Keratinocyte (primary cell): ENCODE data around the gene PTPRT. TPM values are rescaled to one million over a fixed set of nuclear protein-coding genes. Genes with fewer than 3 reads are reported as not detected.

ENCODE experiments used
- DNase-seq: peaks from one replicate; pipeline ENCODE4 v3.0.0-alpha.2; 2011; ENCODE audit warnings: low read depth, missing footprints, low spot score
- FAIRE-seq: peaks from 2 replicates; lab custom pipeline; 2011; peaks lifted over from hg19 to GRCh38; lab: Jason Lieb, UNC
- H2AFZ ChIP-seq: 2 replicates; pipeline ENCODE4 v1.6.0; 2012; ENCODE audit warnings: low read length, control low read depth, inconsistent platforms; ENCODE audit not compliant: control insufficient read depth
- H3K27ac ChIP-seq: 2 replicates; pipeline ENCODE4 v1.5.1; 2011; ENCODE audit warnings: low read length; ENCODE audit not compliant: control insufficient read depth, insufficient read depth
- H3K27me3 ChIP-seq: 3 replicates; pipeline ENCODE4 v1.6.0; 2011; ENCODE audit warnings: low read length; ENCODE audit not compliant: control insufficient read depth, insufficient read depth; ENCODE audit errors: extremely low read depth
- H3K36me3 ChIP-seq, 2 experiments: 2 replicates in 1 of 2; 3 replicates in 1 of 2; pipeline ENCODE4 v1.5.1; 2011; ENCODE audit warnings: low read length in 2 of 2, mild to moderate bottlenecking in 1 of 2; ENCODE audit not compliant: control insufficient read depth in 2 of 2, insufficient read depth in 2 of 2; ENCODE audit errors: extremely low read depth in 1 of 2
- H3K4me1 ChIP-seq: 3 replicates; pipeline ENCODE4 v1.5.1; 2011; ENCODE audit warnings: low read length; ENCODE audit not compliant: control insufficient read depth, insufficient read depth; ENCODE audit errors: extremely low read depth
- H3K4me2 ChIP-seq: 3 replicates; pipeline ENCODE4 v1.6.0; 2011; ENCODE audit warnings: low read depth, low read length; ENCODE audit not compliant: control insufficient read depth, insufficient read depth; ENCODE audit errors: extremely low read depth
- H3K4me3 ChIP-seq, 3 experiments: fragments of 200-600 bp in 1 of 3; sonication (generic) in 1 of 3; 2 replicates in 2 of 3; 3 replicates in 1 of 3; pipeline ENCODE4 v1.5.1; 2011 to 2016; ENCODE audit warnings: low read length in 3 of 3, mild to moderate bottlenecking in 3 of 3, control low read depth in 2 of 3, inconsistent platforms in 1 of 3, low read depth in 1 of 3, mixed read lengths in 1 of 3, mixed run types in 1 of 3, moderate library complexity in 1 of 3; ENCODE audit not compliant: control insufficient read depth in 2 of 3, insufficient read depth in 2 of 3; ENCODE audit errors: extremely low read depth in 1 of 3
- H3K79me2 ChIP-seq: 2 replicates; pipeline ENCODE4 v1.6.0; 2012; ENCODE audit warnings: low read length; ENCODE audit not compliant: control insufficient read depth, insufficient read depth
- H3K9ac ChIP-seq: 3 replicates; pipeline ENCODE4 v1.6.0; 2011; ENCODE audit warnings: low read length; ENCODE audit not compliant: control insufficient read depth, insufficient read depth; ENCODE audit errors: extremely low read depth
- H3K9me1 ChIP-seq: 3 replicates; pipeline ENCODE4 v1.6.0; 2011; ENCODE audit warnings: low read length; ENCODE audit not compliant: control insufficient read depth, insufficient read depth; ENCODE audit errors: extremely low read depth
- H3K9me3 ChIP-seq: 2 replicates; pipeline ENCODE4 v1.5.1; 2012; ENCODE audit warnings: low read depth, low read length; ENCODE audit not compliant: control insufficient read depth
- H4K20me1 ChIP-seq: 3 replicates; pipeline ENCODE4 v1.6.0; 2011; ENCODE audit warnings: low read length; ENCODE audit not compliant: control insufficient read depth, insufficient read depth; ENCODE audit errors: extremely low read depth
- CTCF ChIP-seq, 3 experiments: IDR thresholded peaks in 1 of 3; conservative IDR thresholded peaks in 1 of 3; optimal IDR thresholded peaks in 1 of 3; 2 replicates in 2 of 3; 3 replicates in 1 of 3; pipeline versions ENCODE3 to v1.5.1; 2011; ENCODE audit warnings: low read length in 3 of 3, mild to moderate bottlenecking in 3 of 3, moderate library complexity in 2 of 3, control low read depth in 1 of 3, inconsistent platforms in 1 of 3; ENCODE audit not compliant: insufficient read depth in 2 of 3; ENCODE audit errors: extremely low read depth in 1 of 3
- EZH2 ChIP-seq: IDR thresholded peaks from one replicate; pipeline ENCODE4 v1.6.1; 2012; ENCODE audit warnings: inconsistent platforms, mild to moderate bottlenecking, low read length, moderate library complexity
- dilution Hi-C: fragments of 300-500 bp; cut with MboI; formaldehyde crosslinking; loops from one replicate; pipeline ENCODE4 v1.7.0; 2020; ENCODE audit warnings: low sequenced_read_pairs; ENCODE audit not compliant: extremely low pct_ligation_motif_present
- polyA plus RNA-seq, 5 experiments: library from polyadenylated mRNA; depleted of rRNA in 3 of 5; stranded (reverse) in 3 of 5; stranded (forward) in 1 of 5; unstranded in 1 of 5; fragments of >200 nt; gene quantifications; 1 replicate in 1 of 5; 2 replicates in 3 of 5; 3 replicates in 1 of 5; pipeline versions ENCODE4 v1.2.1 to v1.2.3, GENCODE V29; 2011 to 2012; ENCODE audit warnings: missing spikeins in 2 of 5, low read depth in 1 of 5, low replicate concordance in 1 of 5

Gene PTPRT
- polyA plus RNA-seq, 1 donor (not counting 4 experiments of a cell fraction or from before 2014, with no cell fraction given), result not detected

- no peaks in the 10 kb centered on the region for H3K4me1 ChIP-seq
- TF ChIP-seq CTCF (optimal IDR thresholded peaks at IDR 0.05 in 1 of 3, IDR thresholded peaks at IDR 0.05 in 1 of 3, conservative IDR thresholded peaks at IDR 0.05 in 1 of 3; ENCODE audit: extremely low read depth in 1 of 3, insufficient read depth in 2 of 3, low read length in 3 of 3) (no peak), EZH2 (no peak)
- H4K20me1 ChIP-seq, result no peaks in the 10 kb centered on the region
- no peaks in the 10 kb centered on the region for H3K27me3 ChIP-seq
- H3K36me3 ChIP-seq, result no peaks in the 10 kb centered on the region
- H3K9me1 ChIP-seq, result no peaks in the 10 kb centered on the region
- H3K79me2 ChIP-seq, result no peaks in the 10 kb centered on the region
- dilution Hi-C loops, result no loop called here
- peaks cover 7% of the 10 kb centered on the region for H3K9me3 ChIP-seq
- no peak overlapping the region for H3K9ac ChIP-seq
- H2AFZ ChIP-seq, result no peak overlapping the region
- FAIRE-seq, result no peak
- DNase-seq, result no peak
- no peak overlapping the region for H3K4me2 ChIP-seq
- no peak overlapping the region for H3K4me3 ChIP-seq
- no peak overlapping the region for H3K27ac ChIP-seq
These were observed 268.9 kb downstream of the PTPRT start for GRCh38 chr20:42920776-42921175.

GRCh38 chr20:42919316-42919715 lies 270.4 kb downstream of the PTPRT start:
- Histone ChIP-seq H3K27me3 (no peaks in the 10 kb centered on the region), H3K4me2 (no peak overlapping the region), H4K20me1 (no peaks in the 10 kb centered on the region), H3K4me3 (no peak overlapping the region), H3K27ac (no peak overlapping the region), H3K9me1 (no peaks in the 10 kb centered on the region), H3K79me2 (no peaks in the 10 kb centered on the region), H3K9me3 (peaks cover 12% of the 10 kb centered on the region), H3K9ac (no peak overlapping the region), H3K36me3 (no peaks in the 10 kb centered on the region), H2AFZ (no peak overlapping the region), H3K4me1 (no peaks in the 10 kb centered on the region)
- TF ChIP-seq CTCF (optimal IDR thresholded peaks at IDR 0.05 in 1 of 3, IDR thresholded peaks at IDR 0.05 in 1 of 3, conservative IDR thresholded peaks at IDR 0.05 in 1 of 3; ENCODE audit: extremely low read depth in 1 of 3, insufficient read depth in 2 of 3, low read length in 3 of 3) (no peak), EZH2 (no peak)
- dilution Hi-C loops, result no loop called here
- FAIRE-seq (no peak), DNase-seq (no peak)
